ENCODE data around the gene PHLDA1.

- TF ChIP-seq POLR2A (IDR thresholded peaks at IDR 0.05) = no peak
- no peak for TF ChIP-seq CTCF (IDR thresholded peaks at IDR 0.05)
Observed at GRCh38 chr12:76064904-76065303, 33.3 kb upstream of the PHLDA1 start.

Data from prostate gland (tissue), 2 donors.